NCI-H2196 treated with DMSO at 0.1 percent for 48 hours (cell line): ENCODE results near the gene CD9.
"Not testable (repeated sequence)": the region's sequence is repeated elsewhere in the genome, so short reads cannot be mapped to it uniquely, and the experiment has no call there.

Source experiments
- DNase-seq: peaks from one replicate; lab custom pipeline; 2025; ENCODE audit not compliant: unreplicated experiment; lab: John Stamatoyannopoulos, UW

Gene CD9

GRCh38 chr12:6180268-6181051 lies 19.7 kb upstream of the CD9 start:
- DNase-seq: no peak

- no peak for DNase-seq
Measured at GRCh38 chr12:6181166-6181565, 19.0 kb upstream of the CD9 start.

GRCh38 chr12:6181583-6182278 lies 18.5 kb upstream of the CD9 start:
- DNase-seq: no peak

- no peak for DNase-seq
Measured at GRCh38 chr12:6182279-6182898, 17.8 kb upstream of the CD9 start.

GRCh38 chr12:6183689-6184428 lies 16.3 kb upstream of the CD9 start:
- no peak for DNase-seq

DNA sequence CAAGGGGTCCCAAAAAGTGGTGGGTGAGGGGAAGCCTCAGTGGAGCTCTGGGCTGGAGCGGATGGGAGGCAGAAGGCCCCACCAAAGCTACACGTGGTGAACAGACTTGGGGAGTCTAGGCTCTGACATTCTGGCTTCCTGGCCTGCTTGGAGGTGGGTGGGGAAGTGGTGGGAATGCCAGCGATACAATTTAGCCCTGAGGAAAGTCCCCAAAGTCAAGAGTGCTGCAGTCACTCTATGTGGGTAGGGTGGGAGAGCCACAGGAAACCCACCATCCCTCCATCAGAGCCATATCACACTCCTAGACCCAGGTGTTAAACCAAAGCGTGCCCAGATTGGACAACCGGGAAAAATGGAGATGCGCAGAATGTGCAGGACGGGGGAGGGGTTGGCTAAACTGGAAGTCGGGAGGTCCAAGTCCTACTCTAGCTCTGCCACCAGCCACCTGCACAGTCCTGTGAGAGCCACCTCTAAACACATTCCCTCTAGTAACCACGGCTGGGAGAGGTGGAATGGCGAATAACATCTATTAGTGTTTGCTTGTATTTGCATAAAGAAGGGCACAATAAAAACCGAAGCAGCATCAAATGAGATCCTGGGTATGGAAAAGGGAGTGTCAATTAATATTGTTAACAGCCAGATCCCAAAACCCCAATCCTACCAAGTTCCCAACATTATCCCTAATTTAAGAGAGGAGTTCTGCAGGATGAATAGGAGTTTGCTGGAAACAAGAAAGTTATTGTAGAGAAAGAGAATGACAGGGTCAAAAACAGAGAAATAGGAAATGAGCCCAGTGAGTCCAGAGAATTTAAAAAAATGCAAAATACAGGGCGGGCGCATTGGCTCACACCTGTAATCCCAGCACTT lies 14.0 kb upstream of the CD9 start:
- DNase-seq: no peak

DNA sequence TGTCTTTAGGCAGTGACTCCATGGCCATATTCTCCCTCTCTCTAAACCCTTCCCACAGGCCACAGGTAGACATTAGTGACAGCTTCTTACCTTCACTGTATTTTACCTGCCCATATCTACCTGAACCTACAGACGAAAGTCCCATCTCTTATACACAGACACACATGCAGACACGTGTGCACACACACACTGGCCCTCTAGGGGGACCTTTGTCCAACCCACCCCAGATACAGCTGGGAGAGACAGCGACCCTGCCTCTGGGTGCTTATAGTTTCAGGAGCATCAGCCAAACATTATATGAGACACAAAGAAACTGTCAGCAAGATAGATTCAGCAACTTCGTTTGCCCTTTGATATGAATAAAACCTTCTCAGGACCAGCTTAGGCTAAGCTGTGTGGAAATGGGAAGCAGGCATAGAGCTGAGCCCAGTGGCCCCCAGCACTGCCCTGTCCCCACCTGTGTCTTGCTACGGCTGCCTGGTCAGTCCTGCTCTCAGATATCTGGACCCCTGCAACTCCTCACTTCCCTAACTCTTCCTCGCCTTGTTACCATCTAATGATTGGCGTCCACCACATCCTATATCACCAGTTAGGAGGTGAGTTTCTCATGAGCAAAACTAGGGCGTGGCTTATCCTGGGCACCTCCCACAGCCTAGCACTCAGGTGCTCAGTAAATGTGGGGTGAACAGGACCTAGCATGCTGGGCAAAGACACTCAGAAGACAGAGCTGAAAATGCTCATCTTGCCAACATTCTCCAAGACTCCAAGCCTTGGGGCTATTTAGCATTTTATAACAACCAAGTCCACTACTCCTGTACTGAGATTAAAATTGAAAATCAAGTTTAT lies 12.0 kb upstream of the CD9 start:
- DNase-seq: no peak

GRCh38 chr12:6189028-6189427 lies 11.2 kb upstream of the CD9 start:
- DNase-seq: no peak

GRCh38 chr12:6189952-6190598 lies 10.1 kb upstream of the CD9 start:
- not testable (repeated sequence) for DNase-seq

DNA sequence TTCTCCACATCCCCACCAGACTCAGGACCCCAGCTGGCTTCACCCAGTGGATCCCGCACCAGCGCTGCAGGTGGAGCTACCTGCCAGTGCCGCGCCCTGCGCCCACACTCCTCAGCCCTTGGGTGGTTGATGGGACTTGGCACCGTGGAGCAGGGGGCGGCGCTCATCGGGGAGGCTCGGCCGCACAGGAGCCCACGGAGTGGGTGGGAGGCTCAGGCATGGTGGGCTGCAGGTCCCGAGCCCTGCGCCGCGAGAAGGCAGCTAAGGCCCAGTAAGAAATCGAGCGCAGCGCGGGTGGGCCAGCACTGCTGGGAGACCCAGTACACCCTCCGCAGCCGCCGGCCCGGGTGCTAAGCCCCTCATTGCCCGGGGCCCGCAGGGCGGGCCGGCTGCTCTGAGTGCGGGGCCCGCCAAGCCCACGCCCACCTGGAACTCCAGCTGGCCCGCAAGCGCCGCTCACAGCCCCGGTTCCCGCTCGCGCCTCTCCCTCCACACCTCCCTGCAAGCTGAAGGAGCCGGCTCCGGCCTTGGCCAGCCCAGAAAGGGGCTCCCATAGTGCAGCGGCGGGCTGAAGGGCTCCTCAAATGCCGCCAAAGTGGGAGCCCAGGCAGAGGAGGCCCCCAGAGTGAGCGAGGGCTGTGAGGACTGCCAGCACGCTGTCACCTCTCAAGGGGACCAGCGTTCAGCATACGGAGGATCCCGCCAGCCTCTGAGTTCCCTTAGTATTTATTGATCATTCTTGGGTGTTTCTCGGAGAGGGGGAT lies 9.3 kb upstream of the CD9 start:
- not testable (repeated sequence) for DNase-seq

GRCh38 chr12:6192604-6193380 lies 7.4 kb upstream of the CD9 start:
- DNase-seq: no peak

GRCh38 chr12:6193853-6194815 lies 6.1 kb upstream of the CD9 start:
- DNase-seq: no peak

GRCh38 chr12:6195665-6196535 lies 4.3 kb upstream of the CD9 start:
- DNase-seq: no peak

- no peak for DNase-seq
Measured at GRCh38 chr12:6198051-6198450, 2.1 kb upstream of the CD9 start.

- no peak for DNase-seq
Measured at GRCh38 chr12:6198556-6198955, 1.6 kb upstream of the CD9 start.
